ENCODE results near the gene CYBA.
"Not testable (repeated sequence)": the region's sequence is repeated elsewhere in the genome, so short reads cannot be mapped to it uniquely, and the experiment has no call there.

Gene CYBA

DNA sequence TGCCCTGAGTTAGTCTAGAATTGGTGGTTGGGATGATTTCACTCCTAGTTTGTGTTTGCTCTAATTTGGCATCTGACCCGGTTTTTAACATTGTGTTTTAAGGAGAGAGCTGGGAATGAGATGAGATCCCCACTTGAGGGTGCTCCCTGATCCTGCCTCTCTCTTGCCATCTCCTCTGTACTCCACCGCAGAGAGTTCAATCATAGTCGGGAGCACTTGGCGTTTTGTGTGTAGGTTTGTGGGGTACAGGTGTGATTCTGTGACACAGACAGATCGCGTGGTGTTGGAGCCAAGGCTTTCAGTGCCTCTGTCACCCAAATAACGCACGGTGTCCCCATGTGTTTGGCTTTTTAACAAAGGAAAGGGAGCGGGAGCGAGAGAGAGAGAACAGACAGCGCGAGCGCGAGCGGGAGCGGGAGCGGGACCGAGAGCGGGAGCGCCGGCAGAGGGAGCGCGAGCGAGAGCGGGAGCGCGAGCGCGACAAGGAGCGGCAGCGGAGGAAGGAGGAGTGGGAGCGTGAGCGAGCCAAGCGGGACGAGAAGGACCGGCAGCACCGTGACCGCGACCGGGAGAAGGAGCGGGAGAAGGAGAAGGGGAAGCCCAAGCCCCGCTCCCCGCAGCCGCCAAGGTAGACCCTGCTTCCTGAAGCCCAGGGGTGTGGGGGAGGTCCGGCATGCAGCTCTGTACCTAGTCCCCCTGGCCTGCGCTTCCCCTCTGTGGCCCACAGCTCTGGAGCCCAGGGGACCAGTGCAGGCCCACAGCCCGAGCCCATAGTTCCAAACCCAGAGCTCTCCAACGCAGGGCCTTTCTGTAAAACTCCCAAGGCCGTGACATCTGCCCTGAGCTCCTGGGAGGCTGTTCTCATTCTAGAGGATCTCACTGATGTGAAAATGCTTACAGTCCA lies 39.7 kb downstream of the CYBA start:
- no peak for DNase-seq (ENCODE audit: low spot score)
- ChIA-PET CTCF (interaction anchor here (0.6 kb wide), 1 partner anchor 157 kb away, joined by 3 read pairs; no protein-coding TSS in a partner anchor), POLR2A (ENCODE audit: low non-redundant PET) (no interaction called here)
- TF ChIP-seq, protein P1, sequence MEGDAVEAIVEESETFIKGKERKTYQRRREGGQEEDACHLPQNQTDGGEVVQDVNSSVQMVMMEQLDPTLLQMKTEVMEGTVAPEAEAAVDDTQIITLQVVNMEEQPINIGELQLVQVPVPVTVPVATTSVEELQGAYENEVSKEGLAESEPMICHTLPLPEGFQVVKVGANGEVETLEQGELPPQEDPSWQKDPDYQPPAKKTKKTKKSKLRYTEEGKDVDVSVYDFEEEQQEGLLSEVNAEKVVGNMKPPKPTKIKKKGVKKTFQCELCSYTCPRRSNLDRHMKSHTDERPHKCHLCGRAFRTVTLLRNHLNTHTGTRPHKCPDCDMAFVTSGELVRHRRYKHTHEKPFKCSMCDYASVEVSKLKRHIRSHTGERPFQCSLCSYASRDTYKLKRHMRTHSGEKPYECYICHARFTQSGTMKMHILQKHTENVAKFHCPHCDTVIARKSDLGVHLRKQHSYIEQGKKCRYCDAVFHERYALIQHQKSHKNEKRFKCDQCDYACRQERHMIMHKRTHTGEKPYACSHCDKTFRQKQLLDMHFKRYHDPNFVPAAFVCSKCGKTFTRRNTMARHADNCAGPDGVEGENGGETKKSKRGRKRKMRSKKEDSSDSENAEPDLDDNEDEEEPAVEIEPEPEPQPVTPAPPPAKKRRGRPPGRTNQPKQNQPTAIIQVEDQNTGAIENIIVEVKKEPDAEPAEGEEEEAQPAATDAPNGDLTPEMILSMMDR (conservative IDR thresholded peaks at IDR 0.05; ENCODE audit: low read depth) = no peak
- no peak overlapping the region for H3K27ac ChIP-seq

DNA sequence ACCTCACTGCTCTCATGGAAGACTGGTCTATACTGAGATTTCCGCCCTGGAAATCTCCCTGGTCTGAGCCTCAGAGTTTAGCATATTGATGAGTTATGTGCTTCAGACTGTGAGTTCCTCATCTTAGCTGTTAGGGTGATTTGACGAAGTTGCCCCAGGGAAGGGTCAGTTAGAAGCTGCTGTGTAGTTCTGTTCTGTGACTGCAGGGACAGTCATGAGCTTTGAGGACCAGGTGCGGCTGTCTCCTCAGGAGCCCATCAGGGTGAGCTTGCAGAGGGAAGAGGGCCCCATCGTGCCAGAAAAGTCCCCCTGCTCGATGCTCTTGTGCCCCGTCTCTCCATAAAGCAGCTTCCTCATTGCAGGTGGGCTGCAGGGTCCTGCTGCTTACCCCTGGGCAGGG lies 40.8 kb downstream of the CYBA start:
- CTCF ChIA-PET = interaction anchor here (0.6 to 1.1 kb wide), 2 partner anchors 10 to 50 kb away, joined by 3 to 5 read pairs; no protein-coding TSS in a partner anchor
- no peak for DNase-seq (ENCODE audit: low spot score)
- TF ChIP-seq, protein P1 (conservative IDR thresholded peaks at IDR 0.05; ENCODE audit: low read depth) = no peak
- POLR2A ChIA-PET (ENCODE audit: low non-redundant PET) = no interaction called here
- H3K27ac ChIP-seq = no peak overlapping the region

DNA sequence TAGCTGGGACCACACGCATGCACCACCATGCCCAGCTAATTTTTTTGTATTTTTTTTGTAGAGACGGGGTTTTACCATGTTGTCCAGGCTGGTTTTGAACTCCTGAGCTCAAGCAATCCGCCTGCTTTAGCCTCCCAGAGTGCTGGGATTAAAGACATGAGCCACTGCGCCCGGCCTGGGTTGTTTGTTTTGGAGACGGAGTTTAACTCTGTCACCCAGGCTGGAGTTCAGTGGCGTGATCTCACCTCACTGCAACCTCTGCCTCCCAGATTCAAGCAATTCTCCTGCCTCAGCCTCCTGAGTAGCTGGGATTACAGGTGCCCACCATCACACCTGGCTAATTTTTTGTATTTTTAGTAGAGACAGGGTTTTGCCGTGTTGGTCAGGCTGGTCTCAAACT lies 41.4 kb downstream of the CYBA start:
- CTCF ChIA-PET = interaction anchor here (0.6 to 1.1 kb wide), 2 partner anchors 10 to 49 kb away, joined by 3 to 5 read pairs; no protein-coding TSS in a partner anchor
- POLR2A ChIA-PET (ENCODE audit: low non-redundant PET); DNase-seq (ENCODE audit: low spot score); H3K27ac ChIP-seq: not testable (repeated sequence)

DNA sequence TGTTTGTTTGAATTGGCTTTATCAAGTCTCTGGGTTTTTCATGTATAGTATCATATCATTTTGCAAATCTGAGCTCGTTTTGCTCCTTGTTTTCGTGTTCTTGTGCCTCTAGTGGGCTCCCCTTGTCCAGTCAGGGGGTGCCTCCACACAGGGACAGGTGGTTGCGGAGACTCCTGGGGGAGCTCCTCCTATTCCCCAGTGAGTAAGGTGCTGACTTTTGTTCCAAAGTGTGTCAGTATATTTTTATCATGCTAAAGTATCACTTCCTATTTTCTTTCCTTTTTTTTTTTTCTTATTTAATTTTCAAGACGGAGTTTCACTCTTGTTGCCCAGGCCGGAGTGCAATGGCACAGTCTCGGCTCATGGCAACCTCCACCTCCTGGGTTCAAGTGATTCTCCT lies 42.8 kb downstream of the CYBA start:
- ChIA-PET CTCF (interaction anchor here (0.6 kb wide), 1 partner anchor 9 kb away, joined by 6 read pairs; no protein-coding TSS in a partner anchor), POLR2A (ENCODE audit: low non-redundant PET) (no interaction called here)
- TF ChIP-seq, protein P1 (conservative IDR thresholded peaks at IDR 0.05; ENCODE audit: low read depth) = no peak
- no peak for DNase-seq (ENCODE audit: low spot score)
- H3K27ac ChIP-seq = no peak overlapping the region

DNA sequence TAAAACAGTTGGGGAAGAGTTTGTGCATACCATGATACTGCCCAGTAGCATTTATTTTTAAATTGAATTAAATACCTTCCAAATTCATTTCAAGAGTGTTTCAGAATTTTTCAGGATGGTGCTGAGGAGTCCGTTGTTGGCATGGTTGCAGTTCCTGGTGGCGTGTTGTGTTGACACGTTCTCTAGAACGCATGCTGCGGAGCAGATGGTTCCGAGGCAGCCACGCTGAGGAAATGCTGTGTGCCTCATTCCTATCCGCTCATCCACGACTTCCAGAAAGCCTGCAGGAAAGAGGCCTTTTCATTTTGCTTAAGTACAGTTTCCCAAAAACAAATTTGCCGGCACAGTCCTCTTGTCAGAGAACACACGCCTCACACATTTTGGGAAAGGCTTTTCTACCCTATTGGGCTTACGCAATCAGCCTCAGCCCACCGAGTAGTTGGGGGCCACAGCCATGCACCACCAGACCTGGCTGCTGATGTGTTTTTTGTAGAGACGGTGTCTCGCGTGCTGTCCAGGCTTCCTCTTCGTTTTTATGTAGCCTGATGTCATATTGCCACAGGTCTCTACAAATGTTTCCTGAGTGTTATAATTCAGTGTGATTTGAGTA lies 44.6 kb downstream of the CYBA start:
- TF ChIP-seq, protein P1 (conservative IDR thresholded peaks at IDR 0.05; ENCODE audit: low read depth) = no peak
- no peak overlapping the region for H3K27ac ChIP-seq
- CTCF ChIA-PET = no interaction called here
- POLR2A ChIA-PET (ENCODE audit: low non-redundant PET) = no interaction called here
- no peak for DNase-seq (ENCODE audit: low spot score)

DNA sequence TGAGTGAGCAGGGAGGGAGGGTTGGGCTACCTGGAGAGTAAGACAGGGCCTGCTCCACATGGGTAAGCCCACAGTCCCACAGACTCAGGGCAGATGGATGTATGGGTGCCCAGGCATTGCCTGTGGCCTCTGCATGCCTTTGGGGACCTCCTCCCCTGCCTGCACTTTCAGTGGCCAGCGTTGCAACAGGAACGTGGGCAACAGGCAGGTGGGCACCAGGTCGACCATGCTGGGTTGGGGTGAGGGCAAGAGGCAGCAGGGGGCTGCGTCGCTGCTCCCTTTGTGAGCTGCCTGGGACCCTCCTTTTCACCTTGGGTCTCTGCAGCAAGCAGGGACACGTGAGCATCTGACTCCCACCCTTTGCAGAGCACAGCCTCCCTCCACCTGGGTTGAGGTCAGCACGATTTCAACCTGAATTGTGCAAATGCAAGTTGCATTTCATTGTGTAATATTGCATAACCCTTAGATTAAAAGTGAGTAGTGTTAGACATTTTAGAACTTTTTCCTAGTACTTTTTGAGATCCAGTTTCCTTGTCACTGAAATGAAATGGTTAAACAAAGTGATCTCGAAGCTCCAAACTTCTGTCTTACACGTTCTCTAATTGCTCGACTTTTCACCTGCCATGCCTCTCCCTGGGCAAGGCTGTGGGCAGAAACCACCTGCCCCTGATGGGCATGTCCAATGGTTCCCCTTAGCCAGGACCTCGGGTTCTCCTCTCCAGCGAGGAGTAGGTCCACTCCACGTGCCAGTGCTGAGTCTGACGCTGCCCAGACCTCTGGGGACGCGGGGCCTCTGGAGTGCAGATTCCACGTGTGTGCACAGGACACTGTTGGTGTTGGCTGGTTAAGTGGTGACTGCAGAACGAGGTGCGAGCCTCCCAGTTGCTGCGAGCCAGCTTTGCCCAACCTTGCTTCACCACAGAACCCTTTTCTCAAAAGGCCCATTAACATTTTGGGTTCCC lies 45.4 kb downstream of the CYBA start:
- H3K27ac ChIP-seq = no peak overlapping the region
- ChIA-PET POLR2A (ENCODE audit: low non-redundant PET) (no interaction called here), CTCF (no interaction called here)
- TF ChIP-seq, protein P1 (conservative IDR thresholded peaks at IDR 0.05; ENCODE audit: low read depth) = no peak
- DNase-seq (ENCODE audit: low spot score) = no peak
